ENCODE measurements around the gene ARHGEF9. TPM values are rescaled to one million over a fixed set of nuclear protein-coding genes. Genes with fewer than 3 reads are reported as not detected.
A peak's percentile ranks its signal among the peaks of the same experiment; 100 is the strongest.

ARHGEF9 gene
- total RNA-seq, 1 donor from 2014 or later, result 40.7 TPM

DNA sequence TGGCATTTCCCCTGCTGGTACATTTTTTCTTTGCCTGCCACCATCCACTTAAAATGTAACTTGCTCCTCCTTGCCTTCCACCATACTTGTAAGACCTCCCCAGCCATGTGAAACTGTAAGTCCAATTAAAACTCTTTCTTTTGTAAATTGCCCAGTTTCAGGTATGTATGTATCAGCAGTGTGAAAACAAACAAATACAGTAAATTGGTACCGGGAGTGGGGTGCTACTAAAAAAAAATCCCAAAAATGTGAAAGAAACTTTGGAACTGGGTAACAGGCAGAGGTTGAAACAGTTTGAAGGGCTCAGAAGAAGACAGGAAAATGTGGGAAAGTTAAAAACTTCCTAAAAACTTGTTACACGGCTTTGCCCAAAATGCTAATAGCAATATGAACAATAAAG lies 16.3 kb downstream of the ARHGEF9 start:
- DNase-seq (ENCODE audit: extremely low spot score, unreplicated experiment), result no peak
- no peak overlapping the region for H3K27ac Mint-ChIP-seq (ENCODE audit: unreplicated experiment)
- H3K4me3 Mint-ChIP-seq (ENCODE audit: unreplicated experiment), result no peak overlapping the region
- peaks cover 2% of the 10 kb centered on the region for H3K36me3 Mint-ChIP-seq (ENCODE audit: unreplicated experiment)
- no peaks in the 10 kb centered on the region for H3K27me3 Mint-ChIP-seq (ENCODE audit: unreplicated experiment)
- TF ChIP-seq, protein P1, sequence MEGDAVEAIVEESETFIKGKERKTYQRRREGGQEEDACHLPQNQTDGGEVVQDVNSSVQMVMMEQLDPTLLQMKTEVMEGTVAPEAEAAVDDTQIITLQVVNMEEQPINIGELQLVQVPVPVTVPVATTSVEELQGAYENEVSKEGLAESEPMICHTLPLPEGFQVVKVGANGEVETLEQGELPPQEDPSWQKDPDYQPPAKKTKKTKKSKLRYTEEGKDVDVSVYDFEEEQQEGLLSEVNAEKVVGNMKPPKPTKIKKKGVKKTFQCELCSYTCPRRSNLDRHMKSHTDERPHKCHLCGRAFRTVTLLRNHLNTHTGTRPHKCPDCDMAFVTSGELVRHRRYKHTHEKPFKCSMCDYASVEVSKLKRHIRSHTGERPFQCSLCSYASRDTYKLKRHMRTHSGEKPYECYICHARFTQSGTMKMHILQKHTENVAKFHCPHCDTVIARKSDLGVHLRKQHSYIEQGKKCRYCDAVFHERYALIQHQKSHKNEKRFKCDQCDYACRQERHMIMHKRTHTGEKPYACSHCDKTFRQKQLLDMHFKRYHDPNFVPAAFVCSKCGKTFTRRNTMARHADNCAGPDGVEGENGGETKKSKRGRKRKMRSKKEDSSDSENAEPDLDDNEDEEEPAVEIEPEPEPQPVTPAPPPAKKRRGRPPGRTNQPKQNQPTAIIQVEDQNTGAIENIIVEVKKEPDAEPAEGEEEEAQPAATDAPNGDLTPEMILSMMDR (IDR thresholded peaks at IDR 0.05), result no peak
- peaks cover 4% of the 10 kb centered on the region for H3K4me1 Mint-ChIP-seq (ENCODE audit: unreplicated experiment)
- peaks cover 29% of the 10 kb centered on the region for H3K9me3 Mint-ChIP-seq (ENCODE audit: unreplicated experiment)

DNA sequence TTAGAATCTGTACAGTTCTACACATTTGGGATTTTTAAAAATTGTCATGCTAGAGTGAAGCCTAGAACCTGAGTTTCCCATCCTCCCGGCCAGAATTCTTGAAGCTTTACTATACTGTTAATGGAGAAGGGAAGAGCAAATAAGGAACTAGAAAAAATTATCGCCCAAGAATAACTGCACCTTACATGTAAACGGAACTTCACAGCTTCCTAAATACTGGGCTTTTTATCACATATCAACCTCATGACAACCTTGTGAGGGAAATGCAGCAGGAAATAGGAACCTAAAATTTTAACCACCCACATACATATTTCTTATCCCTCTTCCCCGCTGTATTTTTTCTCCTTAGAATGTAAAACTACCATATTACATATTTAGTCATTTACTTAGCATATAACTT lies 19.3 kb downstream of the ARHGEF9 start:
- DNase-seq (ENCODE audit: extremely low spot score, unreplicated experiment), result no peak
- TF ChIP-seq, protein P1 (IDR thresholded peaks at IDR 0.05), result no peak
- H3K27ac Mint-ChIP-seq (ENCODE audit: unreplicated experiment), result no peak overlapping the region
- H3K4me3 Mint-ChIP-seq (ENCODE audit: unreplicated experiment), result no peak overlapping the region
- H3K36me3 Mint-ChIP-seq (ENCODE audit: unreplicated experiment), result peaks cover 2% of the 10 kb centered on the region
- peaks cover 19% of the 10 kb centered on the region for H3K9me3 Mint-ChIP-seq (ENCODE audit: unreplicated experiment)
- H3K27me3 Mint-ChIP-seq (ENCODE audit: unreplicated experiment), result no peaks in the 10 kb centered on the region
- peaks cover 4% of the 10 kb centered on the region for H3K4me1 Mint-ChIP-seq (ENCODE audit: unreplicated experiment)

DNA sequence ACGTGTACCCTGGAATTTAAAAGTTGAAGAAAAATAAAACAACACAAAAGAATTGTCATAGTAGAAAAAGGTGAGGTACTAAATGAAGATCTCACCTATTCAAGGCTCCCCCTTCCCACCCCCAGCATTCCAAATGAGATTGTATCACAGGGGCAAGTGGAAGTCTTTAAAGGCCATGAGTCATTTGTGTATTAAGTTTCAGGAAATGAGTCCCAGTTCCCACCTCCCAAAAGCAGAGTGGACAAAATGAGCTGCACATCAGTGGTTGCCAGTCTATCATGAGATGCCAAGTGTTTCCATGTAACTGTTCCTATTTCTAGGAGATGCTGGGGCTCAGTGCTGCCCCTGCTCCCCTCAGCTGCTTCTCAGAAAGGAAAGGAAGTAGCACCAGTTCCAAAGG lies 20.1 kb downstream of the ARHGEF9 start:
- TF ChIP-seq, protein P1 (IDR thresholded peaks at IDR 0.05), result no peak
- H3K27ac Mint-ChIP-seq (ENCODE audit: unreplicated experiment), result no peak overlapping the region
- peaks cover 2% of the 10 kb centered on the region for H3K36me3 Mint-ChIP-seq (ENCODE audit: unreplicated experiment)
- no peaks in the 10 kb centered on the region for H3K27me3 Mint-ChIP-seq (ENCODE audit: unreplicated experiment)
- peaks cover 4% of the 10 kb centered on the region for H3K4me1 Mint-ChIP-seq (ENCODE audit: unreplicated experiment)
- peaks cover 22% of the 10 kb centered on the region for H3K9me3 Mint-ChIP-seq (ENCODE audit: unreplicated experiment)
- DNase-seq (ENCODE audit: extremely low spot score, unreplicated experiment), result no peak
- H3K4me3 Mint-ChIP-seq (ENCODE audit: unreplicated experiment), result no peak overlapping the region

DNA sequence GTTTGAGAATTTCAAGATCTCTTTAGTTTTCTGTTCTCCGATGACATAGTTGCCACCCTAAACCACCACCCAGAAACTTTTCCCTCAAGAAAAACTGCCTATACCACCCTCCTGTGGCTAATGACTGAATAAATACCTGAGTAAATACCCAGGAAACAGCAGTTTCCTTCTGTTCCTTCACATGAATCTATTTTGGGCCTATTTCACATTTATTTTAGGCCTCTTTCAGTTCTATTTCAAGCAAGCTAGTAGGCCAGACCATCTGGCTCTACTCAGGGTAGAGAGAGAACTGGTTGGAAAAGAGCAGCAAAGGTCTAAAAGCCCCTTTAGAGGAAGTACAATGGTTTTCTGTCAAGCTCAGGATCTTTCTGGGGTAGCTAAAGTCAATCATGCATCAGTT lies 23.4 kb downstream of the ARHGEF9 start:
- DNase-seq (ENCODE audit: extremely low spot score, unreplicated experiment), result no peak
- Mint-ChIP-seq H3K36me3 (ENCODE audit: unreplicated experiment) (no peaks in the 10 kb centered on the region), H3K4me1 (ENCODE audit: unreplicated experiment) (peaks cover 4% of the 10 kb centered on the region), H3K9me3 (ENCODE audit: unreplicated experiment) (peaks cover 8% of the 10 kb centered on the region), H3K27ac (ENCODE audit: unreplicated experiment) (no peak overlapping the region), H3K4me3 (ENCODE audit: unreplicated experiment) (no peak overlapping the region), H3K27me3 (ENCODE audit: unreplicated experiment) (no peaks in the 10 kb centered on the region)
- TF ChIP-seq, protein P1 (IDR thresholded peaks at IDR 0.05), result peak; percentile 34

DNA sequence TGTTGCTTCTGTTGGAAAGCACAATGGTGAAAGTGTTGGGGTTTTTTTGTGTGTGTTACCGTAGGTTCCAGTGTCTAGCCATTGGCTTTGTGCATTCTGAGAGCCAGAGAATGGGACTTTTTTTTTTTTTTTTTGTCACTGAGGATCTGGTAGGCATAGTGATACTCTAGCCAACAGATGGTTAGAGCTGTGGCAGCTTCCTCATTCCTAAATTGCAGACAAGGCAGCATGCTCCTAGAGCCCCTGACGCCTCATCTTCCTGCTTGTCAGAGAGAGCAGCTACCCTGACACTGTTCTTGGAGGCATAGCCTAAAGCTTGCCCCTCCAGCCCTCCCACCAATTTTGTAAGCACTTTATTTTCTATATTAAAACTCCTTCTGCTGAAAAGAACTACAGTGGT lies 27.0 kb downstream of the ARHGEF9 start:
- Mint-ChIP-seq H3K36me3 (ENCODE audit: unreplicated experiment) (no peaks in the 10 kb centered on the region), H3K27me3 (ENCODE audit: unreplicated experiment) (no peaks in the 10 kb centered on the region), H3K4me3 (ENCODE audit: unreplicated experiment) (no peak overlapping the region), H3K9me3 (ENCODE audit: unreplicated experiment) (peaks cover 6% of the 10 kb centered on the region), H3K27ac (ENCODE audit: unreplicated experiment) (no peak overlapping the region), H3K4me1 (ENCODE audit: unreplicated experiment) (peaks cover 13% of the 10 kb centered on the region)
- DNase-seq (ENCODE audit: extremely low spot score, unreplicated experiment), result no peak
- TF ChIP-seq, protein P1 (IDR thresholded peaks at IDR 0.05), result no peak

Measured in osteocyte (in vitro differentiated cells).